ENCODE measurements around the gene ABLIM1. TPM values are rescaled to one million over a fixed set of nuclear protein-coding genes. Genes with fewer than 3 reads are reported as not detected.
"Not testable (repeated sequence)": the region's sequence is repeated elsewhere in the genome, so short reads cannot be mapped to it uniquely, and the experiment has no call there.

The ABLIM1 gene
- total RNA-seq, 1 donor from 2014 or later: 87.7 TPM

GRCh38 chr10:114697061-114697598, 39.1 kb upstream of the ABLIM1 start:
- Histone ChIP-seq H3K36me3 (no peaks in the 10 kb centered on the region), H3K27me3 (no peaks in the 10 kb centered on the region), H3K9me3 (no peaks in the 10 kb centered on the region), H3K27ac (peak overlapping the region; percentile 31 to 35), H3K4me1 (peaks cover 6 to 8% of the 10 kb centered on the region in 2 donors), H3K4me3 (no peak overlapping the region)
- no peak for DNase-seq (ENCODE audit: low spot score in 2 of 2)
- TF ChIP-seq, protein P1, sequence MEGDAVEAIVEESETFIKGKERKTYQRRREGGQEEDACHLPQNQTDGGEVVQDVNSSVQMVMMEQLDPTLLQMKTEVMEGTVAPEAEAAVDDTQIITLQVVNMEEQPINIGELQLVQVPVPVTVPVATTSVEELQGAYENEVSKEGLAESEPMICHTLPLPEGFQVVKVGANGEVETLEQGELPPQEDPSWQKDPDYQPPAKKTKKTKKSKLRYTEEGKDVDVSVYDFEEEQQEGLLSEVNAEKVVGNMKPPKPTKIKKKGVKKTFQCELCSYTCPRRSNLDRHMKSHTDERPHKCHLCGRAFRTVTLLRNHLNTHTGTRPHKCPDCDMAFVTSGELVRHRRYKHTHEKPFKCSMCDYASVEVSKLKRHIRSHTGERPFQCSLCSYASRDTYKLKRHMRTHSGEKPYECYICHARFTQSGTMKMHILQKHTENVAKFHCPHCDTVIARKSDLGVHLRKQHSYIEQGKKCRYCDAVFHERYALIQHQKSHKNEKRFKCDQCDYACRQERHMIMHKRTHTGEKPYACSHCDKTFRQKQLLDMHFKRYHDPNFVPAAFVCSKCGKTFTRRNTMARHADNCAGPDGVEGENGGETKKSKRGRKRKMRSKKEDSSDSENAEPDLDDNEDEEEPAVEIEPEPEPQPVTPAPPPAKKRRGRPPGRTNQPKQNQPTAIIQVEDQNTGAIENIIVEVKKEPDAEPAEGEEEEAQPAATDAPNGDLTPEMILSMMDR (IDR thresholded peaks at IDR 0.05): no peak
- intact Hi-C loops (cut with DNase I): no loop called here

GRCh38 chr10:114696301-114696700, 38.2 kb upstream of the ABLIM1 start:
- peak overlapping the region in 1 of 2 donors; percentile 31 for H3K27ac ChIP-seq
- DNase-seq (ENCODE audit: low spot score in 2 of 2); intact Hi-C loops (cut with DNase I): not testable (repeated sequence)

DNA sequence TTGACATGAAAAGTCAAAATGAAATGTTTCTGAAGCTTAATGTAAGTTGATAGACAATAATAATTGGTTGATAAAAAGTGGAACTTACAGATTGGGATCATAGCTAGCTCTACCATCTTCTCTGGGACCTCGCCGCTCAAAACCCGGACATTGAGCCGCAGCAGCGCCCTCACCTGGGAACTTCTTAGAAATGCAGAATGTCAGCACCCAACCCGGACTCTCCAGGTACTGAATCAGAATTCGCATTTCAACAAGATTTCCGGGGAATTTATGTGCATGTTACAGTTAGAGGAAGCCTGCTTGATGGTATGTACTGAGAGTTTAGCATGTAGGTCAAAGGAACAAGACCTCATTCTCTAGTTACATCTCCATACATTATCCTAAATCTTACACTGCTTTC, 36.7 kb upstream of the ABLIM1 start:
- no peak overlapping the region for H3K27ac ChIP-seq
- H3K4me1 ChIP-seq: peaks cover 6 to 8% of the 10 kb centered on the region in 2 donors
- TF ChIP-seq, protein P1 (IDR thresholded peaks at IDR 0.05): peak in 1 of 3 experiments; percentile 22
- H3K36me3 ChIP-seq: no peaks in the 10 kb centered on the region
- intact Hi-C loops (cut with DNase I): no loop called here
- H3K4me3 ChIP-seq: no peak overlapping the region
- no peak for DNase-seq (ENCODE audit: low spot score in 2 of 2)
- H3K9me3 ChIP-seq: no peaks in the 10 kb centered on the region
- H3K27me3 ChIP-seq: no peaks in the 10 kb centered on the region

More at GRCh38 chr10:114696301-114696700, 38.2 kb upstream of the ABLIM1 start:
- H3K4me1 ChIP-seq, H3K9me3 ChIP-seq, H3K4me3 ChIP-seq, H3K27me3 ChIP-seq, H3K36me3 ChIP-seq: not testable (repeated sequence)

DNA sequence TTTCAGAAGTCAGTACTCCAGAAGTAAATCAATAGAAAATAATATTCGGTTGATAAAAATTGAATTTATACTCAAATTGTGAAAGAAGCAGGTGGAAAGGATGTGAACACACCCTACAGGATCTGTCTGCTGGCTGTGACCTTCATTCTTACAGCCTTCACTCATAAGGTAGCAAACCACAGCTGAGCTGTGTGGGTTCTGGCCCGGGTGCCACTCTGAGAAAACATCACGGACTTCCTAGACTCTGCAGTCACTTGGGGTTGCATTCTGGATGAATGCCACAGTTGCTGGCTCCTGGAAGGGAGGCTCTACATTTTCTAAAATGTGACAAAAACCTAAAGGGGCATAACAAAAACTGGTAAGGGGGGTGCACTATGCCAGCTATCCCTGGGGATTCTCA, 36.0 kb upstream of the ABLIM1 start:
- TF ChIP-seq, protein P1 (IDR thresholded peaks at IDR 0.05): no peak
- H3K27me3 ChIP-seq: no peaks in the 10 kb centered on the region
- DNase-seq (ENCODE audit: low spot score in 2 of 2): no peak
- no peaks in the 10 kb centered on the region for H3K9me3 ChIP-seq
- peaks cover 6 to 8% of the 10 kb centered on the region in 2 donors for H3K4me1 ChIP-seq
- H3K4me3 ChIP-seq: no peak overlapping the region
- intact Hi-C loops (cut with DNase I): no loop called here
- H3K27ac ChIP-seq: no peak overlapping the region
- no peaks in the 10 kb centered on the region for H3K36me3 ChIP-seq

- intact Hi-C loops (cut with DNase I): no loop called here
- no peaks in the 10 kb centered on the region for H3K4me1 ChIP-seq
- H3K27me3 ChIP-seq: no peaks in the 10 kb centered on the region
- H3K9me3 ChIP-seq: no peaks in the 10 kb centered on the region
- no peaks in the 10 kb centered on the region for H3K36me3 ChIP-seq
- no peak overlapping the region for H3K27ac ChIP-seq
- no peak overlapping the region for H3K4me3 ChIP-seq
- TF ChIP-seq, protein P1 (IDR thresholded peaks at IDR 0.05): no peak
- no peak for DNase-seq (ENCODE audit: low spot score in 2 of 2)
These were observed 33.4 kb upstream of the ABLIM1 start for GRCh38 chr10:114691442-114691941.

DNA sequence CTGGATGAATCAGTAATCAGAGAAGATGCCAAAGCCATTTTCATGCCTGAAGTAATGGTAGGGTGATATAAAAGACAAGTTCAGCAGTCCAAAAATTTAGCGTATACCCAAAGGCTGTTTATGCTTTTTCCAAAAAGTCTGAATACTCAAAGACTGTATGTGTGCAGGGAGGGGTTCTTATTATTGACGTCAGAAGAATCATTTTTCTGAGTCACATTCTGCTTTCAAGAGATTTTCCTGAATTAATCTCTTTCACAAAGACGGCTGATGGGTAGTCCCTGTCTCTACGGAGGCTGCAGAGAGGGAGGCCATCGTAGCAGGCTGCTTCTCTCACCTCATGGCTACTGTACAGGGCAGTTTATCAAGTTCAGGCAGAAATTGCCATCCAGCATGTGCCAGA, 30.7 kb upstream of the ABLIM1 start:
- no peaks in the 10 kb centered on the region for H3K36me3 ChIP-seq
- H3K4me3 ChIP-seq: no peak overlapping the region
- no peak overlapping the region for H3K27ac ChIP-seq
- H3K4me1 ChIP-seq: peaks cover 0 to 10% of the 10 kb centered on the region in 2 donors
- intact Hi-C loops (cut with DNase I): no loop called here
- TF ChIP-seq, protein P1 (IDR thresholded peaks at IDR 0.05): no peak
- no peaks in the 10 kb centered on the region for H3K9me3 ChIP-seq
- H3K27me3 ChIP-seq: no peaks in the 10 kb centered on the region
- no peak for DNase-seq (ENCODE audit: low spot score in 2 of 2)

All from ascending aorta (tissue), 2 donors.